HEK293 (cell line): ENCODE measurements around the gene TYROBP.

ENCODE experiments used
- CTCF ChIA-PET: fragments of 350-600 bp; formaldehyde crosslinking; extraction: SDS; loops from one replicate; lab custom pipeline; 2021; ENCODE audit warnings: antibody characterized with exemption; lab: Yijun Ruan, JAX
- POLR2A ChIA-PET: fragments of 300-600 bp; formaldehyde crosslinking; extraction: SDS; loops from one replicate; lab custom pipeline; 2020; ENCODE audit warnings: antibody characterized with exemption, inconsistent platforms; lab: Yijun Ruan, JAX
- H3K27ac ChIP-seq: fragments of 200-500 bp; sonication (Bioruptor generic); 2 replicates; pipeline ENCODE4 v1.5.1; 2014; ENCODE audit warnings: low read depth, low read length, control low read depth, inconsistent platforms; ENCODE audit errors: extremely low read depth
- H3K36me3 ChIP-seq, 2 experiments: fragments of 200-500 bp in 1 of 2; sonication (Bioruptor generic) in 1 of 2; 1 replicate in 1 of 2; 2 replicates in 1 of 2; pipeline ENCODE4 v1.5.1; 2014 to 2017; ENCODE audit warnings: inconsistent platforms in 2 of 2, low read length in 2 of 2; ENCODE audit not compliant: control insufficient read depth in 2 of 2, insufficient read depth in 1 of 2
- H3K4me1 ChIP-seq: fragments of 200-500 bp; sonication (Bioruptor generic); 2 replicates; pipeline ENCODE4 v1.5.1; 2014; ENCODE audit warnings: mild to moderate bottlenecking, low read length, inconsistent platforms; ENCODE audit not compliant: control insufficient read depth, insufficient read depth
- H3K4me3 ChIP-seq: 2 replicates; pipeline ENCODE4 v1.5.1; 2011; ENCODE audit warnings: low read depth, mild to moderate bottlenecking, control low read depth, low read length, moderate library complexity
- H3K9me3 ChIP-seq: fragments of 200-500 bp; sonication (Bioruptor generic); 2 replicates; pipeline ENCODE4 v1.5.1; 2014; ENCODE audit warnings: low read depth, low read length, inconsistent platforms; ENCODE audit not compliant: control insufficient read depth, insufficient read depth
- PATZ1 ChIP-seq: fragments of 450-650 bp; formaldehyde crosslinking; IDR thresholded peaks from 2 replicates; pipeline ENCODE4 v1.5.1; 2016; ENCODE audit warnings: missing biosample characterization, missing genetic modification characterization
- SCRT2 ChIP-seq: fragments of 450-650 bp; formaldehyde crosslinking; IDR thresholded peaks from 2 replicates; pipeline ENCODE4 v1.5.1; 2016; ENCODE audit warnings: missing biosample characterization, missing genetic modification characterization
- ZBTB48 ChIP-seq: fragments of 450-650 bp; formaldehyde crosslinking; IDR thresholded peaks from 2 replicates; pipeline ENCODE4 v1.5.1; 2016; ENCODE audit warnings: missing biosample characterization, missing genetic modification characterization
- ZNF175 ChIP-seq: fragments of 450-650 bp; formaldehyde crosslinking; IDR thresholded peaks from 2 replicates; pipeline ENCODE4 v1.5.1; 2016; ENCODE audit warnings: missing biosample characterization, missing genetic modification characterization
- ZNF211 ChIP-seq: fragments of 450-650 bp; formaldehyde crosslinking; IDR thresholded peaks from 2 replicates; pipeline ENCODE4 v1.5.1; 2016; ENCODE audit warnings: low read depth, missing biosample characterization, missing genetic modification characterization
- ZNF335 ChIP-seq: fragments of 450-650 bp; formaldehyde crosslinking; conservative IDR thresholded peaks from 2 replicates; pipeline ENCODE4 v1.5.1; 2016; ENCODE audit warnings: missing biosample characterization, missing genetic modification characterization
- ZNF416 ChIP-seq: fragments of 450-650 bp; formaldehyde crosslinking; IDR thresholded peaks from 2 replicates; pipeline ENCODE4 v1.5.1; 2016; ENCODE audit warnings: missing biosample characterization, missing genetic modification characterization
- ZNF48 ChIP-seq: fragments of 450-650 bp; formaldehyde crosslinking; IDR thresholded peaks from 2 replicates; pipeline ENCODE4 v1.5.1; 2016; ENCODE audit warnings: missing biosample characterization, missing genetic modification characterization
- ZNF585B ChIP-seq: fragments of 450-650 bp; formaldehyde crosslinking; IDR thresholded peaks from 2 replicates; pipeline ENCODE4 v1.5.1; 2016; ENCODE audit warnings: missing biosample characterization, missing genetic modification characterization
- ZNF596 ChIP-seq: fragments of 450-650 bp; IDR thresholded peaks from 2 replicates; pipeline ENCODE4 v1.5.0; 2018; ENCODE audit warnings: missing biosample characterization, mild to moderate bottlenecking, missing genetic modification characterization, moderate library complexity
- ZNF626 ChIP-seq: fragments of 450-650 bp; sonication (Bioruptor Pico); formaldehyde crosslinking; IDR thresholded peaks from 2 replicates; pipeline ENCODE4 v1.5.1; 2018; ENCODE audit warnings: missing biosample characterization, missing genetic modification characterization, inconsistent platforms
- TF ChIP-seq, protein P1 (sequence below): fragments of 450-650 bp; formaldehyde crosslinking; IDR thresholded peaks from 2 replicates; pipeline ENCODE4 v1.5.1; 2017; ENCODE audit warnings: missing biosample characterization, missing genetic modification characterization
- TF ChIP-seq, protein P2 (sequence below): fragments of 450-650 bp; formaldehyde crosslinking; IDR thresholded peaks from 2 replicates; pipeline ENCODE4 v1.5.0; 2017; ENCODE audit warnings: missing biosample characterization, missing genetic modification characterization, borderline replicate concordance
- TF ChIP-seq, protein P3 (sequence below): fragments of 450-650 bp; formaldehyde crosslinking; IDR thresholded peaks from 2 replicates; pipeline ENCODE4 v1.5.1; 2016; ENCODE audit warnings: missing biosample characterization, missing genetic modification characterization
- TF ChIP-seq, protein P4 (sequence below): fragments of 450-650 bp; formaldehyde crosslinking; IDR thresholded peaks from 2 replicates; pipeline ENCODE4 v1.5.1; 2016; ENCODE audit warnings: missing biosample characterization, missing genetic modification characterization, low read depth

TYROBP gene

DNA sequence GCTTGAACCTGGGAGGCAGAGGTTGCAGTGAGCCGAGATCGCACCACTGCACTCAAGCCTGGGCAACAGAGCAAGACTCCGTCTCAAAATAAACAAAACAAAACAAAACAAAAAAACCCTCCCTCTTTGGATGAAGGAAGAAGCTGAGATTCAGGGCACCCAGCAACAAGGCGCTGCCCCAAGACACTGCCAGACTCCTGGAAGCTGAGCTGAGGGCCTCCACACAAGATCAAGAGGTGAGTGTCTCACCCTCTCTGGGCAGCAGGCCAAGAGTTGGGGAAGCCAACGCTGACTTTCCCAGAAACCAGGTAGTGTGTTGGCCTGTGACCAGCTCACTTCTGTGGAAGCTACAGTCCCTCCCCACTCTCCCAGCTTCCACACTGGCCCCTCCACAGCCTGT lies 3.7 kb upstream of the TYROBP start (continued):
- TF ChIP-seq, protein P1, sequence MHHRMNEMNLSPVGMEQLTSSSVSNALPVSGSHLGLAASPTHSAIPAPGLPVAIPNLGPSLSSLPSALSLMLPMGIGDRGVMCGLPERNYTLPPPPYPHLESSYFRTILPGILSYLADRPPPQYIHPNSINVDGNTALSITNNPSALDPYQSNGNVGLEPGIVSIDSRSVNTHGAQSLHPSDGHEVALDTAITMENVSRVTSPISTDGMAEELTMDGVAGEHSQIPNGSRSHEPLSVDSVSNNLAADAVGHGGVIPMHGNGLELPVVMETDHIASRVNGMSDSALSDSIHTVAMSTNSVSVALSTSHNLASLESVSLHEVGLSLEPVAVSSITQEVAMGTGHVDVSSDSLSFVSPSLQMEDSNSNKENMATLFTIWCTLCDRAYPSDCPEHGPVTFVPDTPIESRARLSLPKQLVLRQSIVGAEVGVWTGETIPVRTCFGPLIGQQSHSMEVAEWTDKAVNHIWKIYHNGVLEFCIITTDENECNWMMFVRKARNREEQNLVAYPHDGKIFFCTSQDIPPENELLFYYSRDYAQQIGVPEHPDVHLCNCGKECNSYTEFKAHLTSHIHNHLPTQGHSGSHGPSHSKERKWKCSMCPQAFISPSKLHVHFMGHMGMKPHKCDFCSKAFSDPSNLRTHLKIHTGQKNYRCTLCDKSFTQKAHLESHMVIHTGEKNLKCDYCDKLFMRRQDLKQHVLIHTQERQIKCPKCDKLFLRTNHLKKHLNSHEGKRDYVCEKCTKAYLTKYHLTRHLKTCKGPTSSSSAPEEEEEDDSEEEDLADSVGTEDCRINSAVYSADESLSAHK: no peak
- TF ChIP-seq ZNF48 (tag by site-specific recombination) (no peak), ZNF626 (tag by site-specific recombination) (no peak), ZNF335 (peak; percentile 55), ZBTB48 (tag by site-specific recombination) (peak; percentile 61; the same call in 1 of the 2 replicates)
- TF ChIP-seq, protein P2, sequence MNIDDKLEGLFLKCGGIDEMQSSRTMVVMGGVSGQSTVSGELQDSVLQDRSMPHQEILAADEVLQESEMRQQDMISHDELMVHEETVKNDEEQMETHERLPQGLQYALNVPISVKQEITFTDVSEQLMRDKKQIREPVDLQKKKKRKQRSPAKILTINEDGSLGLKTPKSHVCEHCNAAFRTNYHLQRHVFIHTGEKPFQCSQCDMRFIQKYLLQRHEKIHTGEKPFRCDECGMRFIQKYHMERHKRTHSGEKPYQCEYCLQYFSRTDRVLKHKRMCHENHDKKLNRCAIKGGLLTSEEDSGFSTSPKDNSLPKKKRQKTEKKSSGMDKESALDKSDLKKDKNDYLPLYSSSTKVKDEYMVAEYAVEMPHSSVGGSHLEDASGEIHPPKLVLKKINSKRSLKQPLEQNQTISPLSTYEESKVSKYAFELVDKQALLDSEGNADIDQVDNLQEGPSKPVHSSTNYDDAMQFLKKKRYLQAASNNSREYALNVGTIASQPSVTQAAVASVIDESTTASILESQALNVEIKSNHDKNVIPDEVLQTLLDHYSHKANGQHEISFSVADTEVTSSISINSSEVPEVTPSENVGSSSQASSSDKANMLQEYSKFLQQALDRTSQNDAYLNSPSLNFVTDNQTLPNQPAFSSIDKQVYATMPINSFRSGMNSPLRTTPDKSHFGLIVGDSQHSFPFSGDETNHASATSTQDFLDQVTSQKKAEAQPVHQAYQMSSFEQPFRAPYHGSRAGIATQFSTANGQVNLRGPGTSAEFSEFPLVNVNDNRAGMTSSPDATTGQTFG (tag by site-specific recombination): no peak
- TF ChIP-seq, protein P3, sequence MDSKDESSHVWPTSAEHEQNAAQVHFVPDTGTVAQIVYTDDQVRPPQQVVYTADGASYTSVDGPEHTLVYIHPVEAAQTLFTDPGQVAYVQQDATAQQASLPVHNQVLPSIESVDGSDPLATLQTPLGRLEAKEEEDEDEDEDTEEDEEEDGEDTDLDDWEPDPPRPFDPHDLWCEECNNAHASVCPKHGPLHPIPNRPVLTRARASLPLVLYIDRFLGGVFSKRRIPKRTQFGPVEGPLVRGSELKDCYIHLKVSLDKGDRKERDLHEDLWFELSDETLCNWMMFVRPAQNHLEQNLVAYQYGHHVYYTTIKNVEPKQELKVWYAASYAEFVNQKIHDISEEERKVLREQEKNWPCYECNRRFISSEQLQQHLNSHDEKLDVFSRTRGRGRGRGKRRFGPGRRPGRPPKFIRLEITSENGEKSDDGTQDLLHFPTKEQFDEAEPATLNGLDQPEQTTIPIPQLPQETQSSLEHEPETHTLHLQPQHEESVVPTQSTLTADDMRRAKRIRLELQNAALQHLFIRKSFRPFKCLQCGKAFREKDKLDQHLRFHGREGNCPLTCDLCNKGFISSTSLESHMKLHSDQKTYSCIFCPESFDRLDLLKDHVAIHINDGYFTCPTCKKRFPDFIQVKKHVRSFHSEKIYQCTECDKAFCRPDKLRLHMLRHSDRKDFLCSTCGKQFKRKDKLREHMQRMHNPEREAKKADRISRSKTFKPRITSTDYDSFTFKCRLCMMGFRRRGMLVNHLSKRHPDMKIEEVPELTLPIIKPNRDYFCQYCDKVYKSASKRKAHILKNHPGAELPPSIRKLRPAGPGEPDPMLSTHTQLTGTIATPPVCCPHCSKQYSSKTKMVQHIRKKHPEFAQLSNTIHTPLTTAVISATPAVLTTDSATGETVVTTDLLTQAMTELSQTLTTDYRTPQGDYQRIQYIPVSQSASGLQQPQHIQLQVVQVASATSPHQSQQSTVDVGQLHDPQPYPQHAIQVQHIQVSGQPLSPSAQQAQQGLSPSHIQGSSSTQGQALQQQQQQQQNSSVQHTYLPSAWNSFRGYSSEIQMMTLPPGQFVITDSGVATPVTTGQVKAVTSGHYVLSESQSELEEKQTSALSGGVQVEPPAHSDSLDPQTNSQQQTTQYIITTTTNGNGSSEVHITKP (tag by site-specific recombination): peak; percentile 51; the same call in 1 of the 2 replicates

GRCh38 chr19:35911173-35911572 lies 3.1 kb upstream of the TYROBP start:
- Histone ChIP-seq H3K4me3 (no peak overlapping the region), H3K4me1 (no peaks in the 10 kb centered on the region), H3K36me3 (no peaks in the 10 kb centered on the region; a peak in 1 of 3 replicates), H3K27ac (no peak overlapping the region), H3K9me3 (no peaks in the 10 kb centered on the region; the same call in 1 of the 2 replicates)
- ChIA-PET POLR2A (interaction anchor here (1.2 to 1.8 kb wide), 2 partner anchors 10 to 20 kb away, joined by 4 to 5 read pairs; partner anchors contain the start of gene NFKBID), CTCF (interaction anchor here (0.8 to 1.9 kb wide), 3 partner anchors 20 to 355 kb away, joined by 3 to 13 read pairs (median 3); no protein-coding TSS in a partner anchor)
- TF ChIP-seq, protein P3 (tag by site-specific recombination): no peak
- TF ChIP-seq, protein P4, sequence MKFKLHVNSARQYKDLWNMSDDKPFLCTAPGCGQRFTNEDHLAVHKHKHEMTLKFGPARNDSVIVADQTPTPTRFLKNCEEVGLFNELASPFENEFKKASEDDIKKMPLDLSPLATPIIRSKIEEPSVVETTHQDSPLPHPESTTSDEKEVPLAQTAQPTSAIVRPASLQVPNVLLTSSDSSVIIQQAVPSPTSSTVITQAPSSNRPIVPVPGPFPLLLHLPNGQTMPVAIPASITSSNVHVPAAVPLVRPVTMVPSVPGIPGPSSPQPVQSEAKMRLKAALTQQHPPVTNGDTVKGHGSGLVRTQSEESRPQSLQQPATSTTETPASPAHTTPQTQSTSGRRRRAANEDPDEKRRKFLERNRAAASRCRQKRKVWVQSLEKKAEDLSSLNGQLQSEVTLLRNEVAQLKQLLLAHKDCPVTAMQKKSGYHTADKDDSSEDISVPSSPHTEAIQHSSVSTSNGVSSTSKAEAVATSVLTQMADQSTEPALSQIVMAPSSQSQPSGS: no peak
- TF ChIP-seq ZNF416 (tag by site-specific recombination) (no peak), ZNF596 (tag by site-specific recombination) (no peak), ZNF175 (tag by site-specific recombination) (no peak), ZNF211 (tag by site-specific recombination) (no peak), SCRT2 (tag by site-specific recombination) (no peak), PATZ1 (tag by site-specific recombination) (no peak), ZNF585B (tag by site-specific recombination) (peak; percentile 36; the same call in 1 of the 2 replicates)
